HepG2 (cell line): ENCODE data around the gene TNFAIP8L3. TPM values are rescaled to one million over a fixed set of nuclear protein-coding genes. Genes with fewer than 3 reads are reported as not detected.
A peak's percentile ranks its signal among the peaks of the same experiment; 100 is the strongest.

Experiments
- ATAC-seq: fragments of 200-7000 bp; cut with Tn5 transposase; 3 replicates; pipeline ENCODE4 v1.9.1; 2020; ENCODE audit warnings: mild to moderate bottlenecking, moderate library complexity
- BruUV-seq: library from RNA; stranded (reverse); fragments of 400-500 nt; replicated peaks from 2 replicates; lab custom pipeline; 2021; lab: Mats Ljungman, UMichigan
- CTCF ChIA-PET: fragments of 300-600 bp; formaldehyde crosslinking; extraction: SDS; loops from one replicate; lab custom pipeline; 2021; ENCODE audit warnings: low total read pairs, inconsistent platforms, low intra/inter-chr PET ratio; lab: Yijun Ruan, JAX
- POLR2A ChIA-PET: fragments of 350-600 bp; sonication (Branson Sonifier 250); formaldehyde crosslinking; loops from one replicate; lab custom pipeline; 2020; ENCODE audit warnings: antibody characterized with exemption, inconsistent platforms; lab: Yijun Ruan, JAX
- DNase-seq: peaks from one replicate; pipeline ENCODE4 v3.0.0-alpha.2; 2015; ENCODE audit warnings: low spot score
- FAIRE-seq: peaks from 3 replicates; lab custom pipeline; 2011; peaks lifted over from hg19 to GRCh38; lab: Jason Lieb, UNC
- H2AFZ ChIP-seq: one replicate; pipeline ENCODE4 v1.6.1; 2011; ENCODE audit warnings: low read length, inconsistent platforms
- H3K27ac ChIP-seq: fragments of 300-600 bp; 3 replicates; pipeline ENCODE4 v1.8.0; 2011; ENCODE audit warnings: mixed run types, mild to moderate bottlenecking, mixed read lengths, low read length, inconsistent platforms; ENCODE audit not compliant: insufficient read depth; ENCODE audit errors: extremely low read length
- H3K27me3 ChIP-seq, 2 experiments: fragments of 200-600 bp in 1 of 2; 2 replicates in 1 of 2; 3 replicates in 1 of 2; pipeline versions ENCODE4 v1.6.0 to v1.8.0; 2011; ENCODE audit warnings: low read length in 2 of 2, mild to moderate bottlenecking in 2 of 2, moderate library complexity in 2 of 2, inconsistent platforms in 1 of 2; ENCODE audit not compliant: insufficient read depth in 2 of 2, control insufficient read depth in 1 of 2
- H3K36me3 ChIP-seq, 2 experiments: fragments of 200-600 bp in 1 of 2; replicated peaks in 1 of 2; 2 replicates in 1 of 2; 3 replicates in 1 of 2; pipeline versions ENCODE4 v1.5.1 to v1.8.0; 2011; ENCODE audit warnings: low read length in 2 of 2, inconsistent platforms in 1 of 2; ENCODE audit not compliant: insufficient read depth in 2 of 2, control insufficient read depth in 1 of 2
- H3K4me1 ChIP-seq: 2 replicates; pipeline ENCODE4 v1.5.1; 2012; ENCODE audit warnings: low read length, inconsistent platforms; ENCODE audit not compliant: insufficient read depth
- H3K4me2 ChIP-seq: 2 replicates; pipeline ENCODE4 v1.6.0; 2011; ENCODE audit warnings: low read depth, low read length, inconsistent platforms
- H3K4me3 ChIP-seq, 3 experiments: fragments of 200-600 bp in 1 of 3; sonication (generic), shearing (Covaris generic) in 1 of 3; replicated peaks in 1 of 3; 2 replicates each; pipeline ENCODE4 v1.5.1; 2011 to 2016; ENCODE audit warnings: low read length in 3 of 3, inconsistent platforms in 2 of 3, low read depth in 2 of 3, mild to moderate bottlenecking in 2 of 3, control low read depth in 1 of 3, mixed read lengths in 1 of 3; ENCODE audit not compliant: insufficient read depth in 1 of 3
- H3K79me2 ChIP-seq: one replicate; pipeline ENCODE4 v1.6.1; 2011; ENCODE audit warnings: low read length, inconsistent platforms; ENCODE audit not compliant: insufficient read depth
- H3K9ac ChIP-seq: 2 replicates; pipeline ENCODE4 v1.6.0; 2011; ENCODE audit warnings: mild to moderate bottlenecking, low read depth, low read length, inconsistent platforms; ENCODE audit not compliant: insufficient read depth
- H3K9me3 ChIP-seq: 2 replicates; pipeline ENCODE4 v1.5.1; 2012; ENCODE audit warnings: mild to moderate bottlenecking, low read length
- H4K20me1 ChIP-seq: 2 replicates; pipeline ENCODE4 v1.6.0; 2011; ENCODE audit warnings: inconsistent platforms, mild to moderate bottlenecking, low read length, moderate library complexity; ENCODE audit not compliant: insufficient read depth
- MED8 ChIP-seq: sonication (generic); formaldehyde crosslinking; IDR thresholded peaks from 2 replicates; pipeline ENCODE4 v1.8.1; 2023; ENCODE audit warnings: mild to moderate bottlenecking, missing genetic modification reagents; ENCODE audit not compliant: insufficient replicate concordance
- MXI1 ChIP-seq: IDR thresholded peaks from 3 replicates; pipeline ENCODE4 v1.6.1; 2012; ENCODE audit warnings: low read depth, low read length, inconsistent platforms, borderline replicate concordance
- MYNN ChIP-seq: sonication (generic); formaldehyde crosslinking; IDR thresholded peaks from 2 replicates; pipeline ENCODE4 v1.4.0; 2020; ENCODE audit warnings: mild to moderate bottlenecking, low read depth, missing genetic modification reagents
- THRA ChIP-seq: sonication (generic); formaldehyde crosslinking; IDR thresholded peaks from 2 replicates; pipeline ENCODE4 v1.4.0; 2020; ENCODE audit warnings: missing genetic modification reagents, borderline replicate concordance
- ZGPAT ChIP-seq: IDR thresholded peaks from 2 replicates; pipeline ENCODE4 v1.6.1; 2016; ENCODE audit warnings: mild to moderate bottlenecking
- ZKSCAN8 ChIP-seq: IDR thresholded peaks from 2 replicates; pipeline ENCODE4 v1.6.1; 2016; ENCODE audit warnings: borderline replicate concordance, missing genetic modification reagents, missing compliant biosample characterization
- WGBS: methylation state at CpG from one replicate; pipeline ENCODE4 v1.1.6; 2017; ENCODE audit warnings: low lambda C conversion rate; 5-methylcytosine and 5-hydroxymethylcytosine counted together
- in situ Hi-C: cut with HindIII; loops from 2 replicates; pipeline ENCODE4 v1.10.0; 2017; ENCODE audit warnings: low pct_unique_long_range_greater_than_20kb; ENCODE audit not compliant: extremely low pct_ligation_motif_present
- intact Hi-C: fragments of 100-400 bp; cut with micrococcal nuclease; formaldehyde crosslinking; loops from one replicate; pipeline ENCODE4 v1.10.0; 2022; ENCODE audit not compliant: unreplicated experiment
- polyA plus RNA-seq, 8 experiments: library from polyadenylated mRNA; depleted of rRNA in 3 of 8; stranded (reverse) in 7 of 8; unstranded in 1 of 8; fragments of >200 nt; fragmentation: Illumina TruSeq in 4 of 8; extraction: Trizol in 4 of 8; gene quantifications; 2 replicates each; pipeline versions ENCODE4 v1.2.1 to v1.2.3, GENCODE V29; 2011 to 2016; ENCODE audit warnings: low read depth in 4 of 8, missing spikeins in 1 of 8, mixed read lengths in 1 of 8; ENCODE audit not compliant: insufficient read depth in 1 of 8
- total RNA-seq, 5 experiments: library from RNA; depleted of rRNA; stranded (reverse); fragments of >200 nt; fragmentation: Illumina TruSeq; extraction: Trizol; gene quantifications; 2 replicates each; pipeline ENCODE4 v1.2.3, GENCODE V29; 2016; ENCODE audit warnings: low read depth in 1 of 5

TNFAIP8L3 gene
- total and polyA plus RNA-seq, 2 of the 13 experiments (the other 11 are each of a cell fraction or from before 2014, with no cell fraction given): 0.15 to 4.0 TPM

- TF ChIP-seq THRA (CRISPR knock-in tag): no peak
- TF ChIP-seq MED8 (CRISPR knock-in tag): no peak
- TF ChIP-seq, all 625 proteins: peak for 0
Measured at GRCh38 chr15:51044037-51044727, 50.5 kb downstream of the TNFAIP8L3 start (continued).

- ChIA-PET CTCF (no interaction called here), POLR2A (interaction anchor here (1.0 to 1.3 kb wide), 2 partner anchors 9 to 21 kb away, joined by 3 to 5 read pairs; no protein-coding TSS in a partner anchor)
- Histone ChIP-seq H3K4me1 (peaks cover 32% of the 10 kb centered on the region), H3K9ac (no peak overlapping the region), H3K4me3 (peak overlapping the region in 1 of 3 experiments; percentile 33; a peak in 1 of 6 replicates), H3K4me2 (peak overlapping the region; percentile 96), H3K27ac (no peak overlapping the region), H2AFZ (no peak overlapping the region), H3K79me2 (peaks cover 35% of the 10 kb centered on the region), H3K36me3 (no peaks in the 10 kb centered on the region), H4K20me1 (no peaks in the 10 kb centered on the region), H3K9me3 (no peaks in the 10 kb centered on the region), H3K27me3 (no peaks in the 10 kb centered on the region; a peak in 1 of 5 replicates)
- in situ Hi-C loops (no loop called here), intact Hi-C loops (no loop called here)
- ATAC-seq (peak; percentile 22), FAIRE-seq (no peak), DNase-seq (no peak)
- TF ChIP-seq ZKSCAN8 (no peak), ZGPAT (CRISPR knock-in tag) (no peak), MYNN (CRISPR knock-in tag) (no peak), MXI1 (no peak)
- no CpG with 5 or more reads among the region's 2 CpGs for WGBS
- BruUV-seq: no TSS peak
Measured at GRCh38 chr15:51038974-51039319, 55.8 kb downstream of the TNFAIP8L3 start.
